Lower lobe of right lung (tissue), 2 donors: ENCODE data around the gene ITGA3. TPM values are rescaled to one million over a fixed set of nuclear protein-coding genes. Genes with fewer than 3 reads are reported as not detected.
A peak's percentile ranks its signal among the peaks of the same experiment; 100 is the strongest.
"Not testable (repeated sequence)": the region's sequence is repeated elsewhere in the genome, so short reads cannot be mapped to it uniquely, and the experiment has no call there.

Experiments
- ATAC-seq, 2 donors: fragments of 200-7000 bp; cut with Tn5 transposase; one replicate each; pipeline ENCODE4 v1.9.1; 2020 to 2022; ENCODE audit warnings: mild to moderate bottlenecking in 2 of 2, moderate library complexity in 2 of 2
- DNase-seq: peaks from one replicate; pipeline ENCODE4 v3.0.0-alpha.2; 2020
- H3K27ac ChIP-seq: fragments of 200-600 bp; one replicate; pipeline ENCODE4 v1.8.0; 2022
- H3K27me3 ChIP-seq: fragments of 200-600 bp; one replicate; pipeline ENCODE4 v1.8.0; 2022; ENCODE audit warnings: low read depth
- H3K36me3 ChIP-seq: fragments of 200-600 bp; one replicate; pipeline ENCODE4 v1.8.0; 2022; ENCODE audit warnings: mild to moderate bottlenecking
- H3K4me1 ChIP-seq: fragments of 200-600 bp; one replicate; pipeline ENCODE4 v1.8.0; 2022
- H3K4me3 ChIP-seq: fragments of 200-600 bp; one replicate; pipeline ENCODE4 v1.8.0; 2022; ENCODE audit warnings: mild to moderate bottlenecking
- H3K9me3 ChIP-seq: fragments of 200-600 bp; one replicate; pipeline ENCODE4 v1.8.0; 2022
- CTCF ChIP-seq: fragments of 200-600 bp; IDR thresholded peaks from one replicate; pipeline ENCODE4 v1.8.0; 2022; ENCODE audit warnings: antibody characterized with exemption, mild to moderate bottlenecking
- intact Hi-C: fragments of 100-400 bp; cut with DNase I; formaldehyde crosslinking; loops from one replicate; pipeline ENCODE4 v1.11.0; 2022
- total RNA-seq: library from RNA; stranded (reverse); fragmentation: NEBNext Ultra II Directional; extraction: Animal tissue kit (Norgen Biotek cat#: 25700); gene quantifications from one replicate; pipeline ENCODE4 v1.2.1, GENCODE V29; 2021
- donor health status: DM: no; HTN: yes; CAD: no; lungs with severe emphysema.

The ITGA3 gene
- total RNA-seq, 1 donor from 2014 or later = 162 TPM

- peaks cover 52% of the 10 kb centered on the region for H3K4me1 ChIP-seq
- peak overlapping the region; percentile 85 for H3K27ac ChIP-seq
- no peak for ATAC-seq
- intact Hi-C loops = no loop called here
- no peak for DNase-seq
- no peaks in the 10 kb centered on the region for H3K27me3 ChIP-seq
- TF ChIP-seq CTCF = no peak
- H3K4me3 ChIP-seq = no peak overlapping the region
- no peaks in the 10 kb centered on the region for H3K36me3 ChIP-seq
- H3K9me3 ChIP-seq = no peaks in the 10 kb centered on the region
These were observed 20.0 kb upstream of the ITGA3 start for GRCh38 chr17:50035945-50036344.

- Histone ChIP-seq H3K4me1 (peaks cover 52% of the 10 kb centered on the region), H3K9me3 (no peaks in the 10 kb centered on the region), H3K27ac (peak overlapping the region; percentile 85), H3K4me3 (no peak overlapping the region), H3K36me3 (no peaks in the 10 kb centered on the region), H3K27me3 (no peaks in the 10 kb centered on the region)
- intact Hi-C loops = no loop called here
- DNase-seq = peak; percentile 78
- peak; percentile 64 to 69 for ATAC-seq
- no peak for TF ChIP-seq CTCF
These were observed 19.3 kb upstream of the ITGA3 start for GRCh38 chr17:50036455-50037261.

- H3K9me3 ChIP-seq = no peaks in the 10 kb centered on the region
- peak overlapping the region; percentile 85 for H3K27ac ChIP-seq
- H3K4me3 ChIP-seq = no peak overlapping the region
- H3K27me3 ChIP-seq = no peaks in the 10 kb centered on the region
- no peaks in the 10 kb centered on the region for H3K36me3 ChIP-seq
- ATAC-seq (peak; percentile 81 to 84), DNase-seq (peak; percentile 85)
- no peak for TF ChIP-seq CTCF
- H3K4me1 ChIP-seq = peaks cover 52% of the 10 kb centered on the region
- intact Hi-C loops = no loop called here
These were observed 18.4 kb upstream of the ITGA3 start for GRCh38 chr17:50037321-50038107.

DNA sequence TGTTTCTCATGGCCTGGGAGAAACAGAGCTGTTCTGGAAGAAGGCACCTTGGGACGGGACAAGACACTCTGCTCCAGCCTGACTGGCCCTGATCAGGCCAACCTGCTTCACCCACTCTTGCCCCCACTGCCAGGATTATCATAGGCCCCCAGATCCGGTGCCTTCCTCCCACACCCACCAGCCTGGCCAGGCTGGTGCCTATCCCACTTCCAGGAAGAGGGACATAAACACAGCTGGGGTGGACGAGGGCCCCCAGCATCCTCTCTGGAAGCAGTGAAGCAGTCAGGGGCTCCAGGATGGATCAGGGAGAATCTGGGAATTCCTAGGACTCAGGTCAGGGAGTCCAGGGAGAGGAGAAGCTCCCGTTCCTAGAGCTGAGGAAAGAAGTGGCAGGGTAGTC is 16.9 kb upstream of the ITGA3 start:
- Histone ChIP-seq H3K9me3 (no peaks in the 10 kb centered on the region), H3K36me3 (no peaks in the 10 kb centered on the region), H3K27me3 (no peaks in the 10 kb centered on the region), H3K4me1 (peaks cover 58% of the 10 kb centered on the region), H3K27ac (peak overlapping the region; percentile 85), H3K4me3 (no peak overlapping the region)
- ATAC-seq = no peak
- intact Hi-C loops = no loop called here
- no peak for DNase-seq
- no peak for TF ChIP-seq CTCF

GRCh38 chr17:50040496-50040895 is 15.4 kb upstream of the ITGA3 start:
- H3K36me3 ChIP-seq, H3K9me3 ChIP-seq, DNase-seq, H3K27ac ChIP-seq, ATAC-seq, intact Hi-C loops, H3K27me3 ChIP-seq, H3K4me3 ChIP-seq: not testable (repeated sequence)
- peaks cover 63% of the 10 kb centered on the region for H3K4me1 ChIP-seq

DNA sequence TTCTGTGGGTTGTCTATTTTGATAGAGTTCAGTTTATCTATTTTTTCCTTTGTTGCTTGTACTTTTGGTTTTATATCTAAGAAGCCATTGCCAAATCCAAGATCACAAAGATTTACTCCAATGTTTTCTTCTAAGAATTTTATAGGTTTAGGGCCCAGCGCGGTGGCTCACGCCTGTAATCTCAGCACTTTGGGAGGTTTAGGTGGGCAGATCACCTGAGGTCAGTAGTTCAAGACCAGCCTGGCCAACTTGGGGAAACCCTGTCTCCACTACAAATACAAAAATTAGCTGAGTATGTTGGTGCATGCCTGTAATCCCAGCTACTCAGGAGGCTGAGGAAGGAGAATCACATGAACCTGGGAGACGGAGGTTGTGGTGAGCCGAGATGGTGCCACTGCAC is 13.7 kb upstream of the ITGA3 start:
- Histone ChIP-seq H3K4me3 (no peak overlapping the region), H3K4me1 (peaks cover 50% of the 10 kb centered on the region), H3K36me3 (no peaks in the 10 kb centered on the region), H3K27me3 (no peaks in the 10 kb centered on the region), H3K9me3 (no peaks in the 10 kb centered on the region), H3K27ac (no peak overlapping the region)
- no peak for TF ChIP-seq CTCF
- DNase-seq (no peak), ATAC-seq (no peak)
- intact Hi-C loops = no loop called here
